ENCODE measurements around the gene LRP8.

LRP8 gene

GRCh38 chr1:53203466-53203865 lies 124.4 kb downstream of the LRP8 start:
- no peak for TF ChIP-seq CTCF (conservative IDR thresholded peaks at IDR 0.05)

GRCh38 chr1:53198241-53198651 lies 129.6 kb downstream of the LRP8 start:
- H3K27ac ChIP-seq, result no peak overlapping the region
- no peak for TF ChIP-seq CTCF (conservative IDR thresholded peaks at IDR 0.05)

More at GRCh38 chr1:53203466-53203865, 124.4 kb downstream of the LRP8 start:
- H3K27ac ChIP-seq, result no peak overlapping the region

- no peak for TF ChIP-seq CTCF (conservative IDR thresholded peaks at IDR 0.05)
- peak overlapping the region; percentile 89 for H3K27ac ChIP-seq
Observed at GRCh38 chr1:53197291-53198200, 130.3 kb downstream of the LRP8 start.

- H3K27ac ChIP-seq, result peak within 1 kb of the TSS; percentile 89
- TF ChIP-seq CTCF (conservative IDR thresholded peaks at IDR 0.05), result no peak
Observed at GRCh38 chr1:53196485-53197290, 131.2 kb downstream of the LRP8 start, which contains the start of gene CPT2. CPT2 (plus strand) TSS chr1:53196824; CDS start chr1:53196944, 120 bp downstream.

- no peak for TF ChIP-seq CTCF (conservative IDR thresholded peaks at IDR 0.05)
- peak overlapping the region; percentile 89 for H3K27ac ChIP-seq
Observed at GRCh38 chr1:53196017-53196484, 131.8 kb downstream of the LRP8 start.

- TF ChIP-seq CTCF (conservative IDR thresholded peaks at IDR 0.05), result no peak
- peak overlapping the region; percentile 89 for H3K27ac ChIP-seq
Observed at GRCh38 chr1:53195246-53196016, 132.4 kb downstream of the LRP8 start.

All from VCaP (cell line).